Stimulated activated CD4-positive, alpha-beta T cell treated with anti-CD3 and anti-CD28 coated beads, Interleukin-2, amount 100 ng/mL, for 4 hours (primary cell): ENCODE results near the gene TMPRSS7.
A peak's percentile ranks its signal among the peaks of the same experiment; 100 is the strongest.

ENCODE experiments used
- DNase-seq: peaks from one replicate; pipeline ENCODE4 v3.0.0-alpha.2; 2020; ENCODE audit warnings: low read depth

Gene TMPRSS7

GRCh38 chr3:112072387-112073060, 38.0 kb downstream of the TMPRSS7 start:
- DNase-seq: peak; percentile 44

- no peak for DNase-seq
Observed at GRCh38 chr3:112074006-112074405, 39.5 kb downstream of the TMPRSS7 start.

- DNase-seq: no peak
Observed at GRCh38 chr3:112074616-112075497, 40.3 kb downstream of the TMPRSS7 start.

GRCh38 chr3:112078125-112079083, 43.9 kb downstream of the TMPRSS7 start:
- DNase-seq: no peak

- no peak for DNase-seq
Observed at GRCh38 chr3:112083239-112083638, 48.7 kb downstream of the TMPRSS7 start.

- DNase-seq: no peak
Observed at GRCh38 chr3:112084980-112085705, 50.6 kb downstream of the TMPRSS7 start.

- no peak for DNase-seq
Observed at GRCh38 chr3:112085735-112086075, 51.2 kb downstream of the TMPRSS7 start.

GRCh38 chr3:112086076-112086854, 51.7 kb downstream of the TMPRSS7 start, which contains the start of gene C3orf52:
C3orf52 (plus strand) TSS chr3:112086389; CDS start chr3:112086408, 19 bp downstream.
- peak; percentile 38 for DNase-seq

GRCh38 chr3:112086875-112087524, 52.5 kb downstream of the TMPRSS7 start:
- DNase-seq: no peak

GRCh38 chr3:112087746-112088145, 53.2 kb downstream of the TMPRSS7 start:
- DNase-seq: no peak

GRCh38 chr3:112088944-112089343, 54.4 kb downstream of the TMPRSS7 start:
- no peak for DNase-seq

- DNase-seq: no peak
Observed at GRCh38 chr3:112089956-112090886, 55.7 kb downstream of the TMPRSS7 start.

GRCh38 chr3:112090887-112091586, 56.5 kb downstream of the TMPRSS7 start:
- DNase-seq: no peak

- no peak for DNase-seq
Observed at GRCh38 chr3:112092496-112093179, 58.1 kb downstream of the TMPRSS7 start.

- no peak for DNase-seq
Observed at GRCh38 chr3:112093180-112093522, 58.6 kb downstream of the TMPRSS7 start.

GRCh38 chr3:112095731-112096130, 61.2 kb downstream of the TMPRSS7 start:
- no peak for DNase-seq

GRCh38 chr3:112096176-112096575, 61.6 kb downstream of the TMPRSS7 start:
- DNase-seq: no peak

- DNase-seq: no peak
Observed at GRCh38 chr3:112097378-112097777, 62.8 kb downstream of the TMPRSS7 start.
